H9 (cell line): ENCODE measurements around the gene MINPP1. TPM values are rescaled to one million over a fixed set of nuclear protein-coding genes. Genes with fewer than 3 reads are reported as not detected.

ENCODE experiments used
- DNase-seq: peaks from one replicate; pipeline ENCODE4 v3.0.0-alpha.2; 2017
- H2AFZ ChIP-seq: one replicate; pipeline ENCODE4 v1.6.1; 2013; ENCODE audit warnings: mild to moderate bottlenecking, low read length, control low read depth, moderate library complexity
- H2AK5ac ChIP-seq: 2 replicates; pipeline ENCODE4 v1.6.1; 2013; ENCODE audit warnings: low read length, control low read depth, mixed read lengths; ENCODE audit not compliant: insufficient read length
- H2BK120ac ChIP-seq: one replicate; pipeline ENCODE4 v1.6.1; 2013; ENCODE audit warnings: low read depth, mild to moderate bottlenecking, low read length, control low read depth, inconsistent platforms; ENCODE audit not compliant: poor library complexity, severe bottlenecking
- H2BK12ac ChIP-seq: 2 replicates; pipeline ENCODE4 v1.6.1; 2013; ENCODE audit warnings: low read length, control low read depth, mixed read lengths, low read depth; ENCODE audit not compliant: insufficient read length
- H2BK15ac ChIP-seq: 2 replicates; pipeline ENCODE4 v1.6.1; 2013; ENCODE audit warnings: low read depth, low read length, control low read depth
- H2BK20ac ChIP-seq: one replicate; pipeline ENCODE4 v1.6.1; 2013; ENCODE audit warnings: low read depth, mild to moderate bottlenecking, low read length, control low read depth, inconsistent platforms; ENCODE audit not compliant: poor library complexity, severe bottlenecking
- H2BK5ac ChIP-seq: 2 replicates; pipeline ENCODE4 v1.6.1; 2013; ENCODE audit warnings: low read length, control low read depth, mixed read lengths; ENCODE audit not compliant: insufficient read length
- H3K14ac ChIP-seq: 2 replicates; pipeline ENCODE4 v1.6.1; 2013; ENCODE audit warnings: low read length, control low read depth; ENCODE audit not compliant: insufficient read depth
- H3K18ac ChIP-seq: 2 replicates; pipeline ENCODE4 v1.6.1; 2013; ENCODE audit warnings: low read depth, mild to moderate bottlenecking, mixed read lengths, low read length, control low read depth; ENCODE audit not compliant: insufficient read length
- H3K23ac ChIP-seq: 2 replicates; pipeline ENCODE4 v1.6.1; 2013; ENCODE audit warnings: low read length, control low read depth, mixed read lengths, low read depth; ENCODE audit not compliant: insufficient read length
- H3K23me2 ChIP-seq: 2 replicates; pipeline ENCODE4 v1.6.1; 2013; ENCODE audit warnings: low read depth, mild to moderate bottlenecking, mixed read lengths, low read length, control low read depth; ENCODE audit not compliant: insufficient read length, poor library complexity, severe bottlenecking
- H3K27ac ChIP-seq: 2 replicates; pipeline ENCODE4 v1.5.1; 2013; ENCODE audit warnings: low read length, control low read depth, mixed read lengths, low read depth; ENCODE audit not compliant: insufficient read length
- H3K27me3 ChIP-seq: 2 replicates; pipeline ENCODE4 v1.6.1; 2013; ENCODE audit warnings: low read length, control low read depth, inconsistent platforms; ENCODE audit not compliant: insufficient read depth
- H3K4ac ChIP-seq: 2 replicates; pipeline ENCODE4 v1.6.1; 2013; ENCODE audit warnings: low read depth, mild to moderate bottlenecking, control low read depth, inconsistent platforms, low read length, moderate library complexity
- H3K4me1 ChIP-seq: 2 replicates; pipeline ENCODE4 v1.6.1; 2013; ENCODE audit warnings: low read length, control low read depth, inconsistent platforms; ENCODE audit not compliant: insufficient read depth
- H3K4me2 ChIP-seq: 2 replicates; pipeline ENCODE4 v1.6.1; 2013; ENCODE audit warnings: low read length, control low read depth, mixed read lengths; ENCODE audit not compliant: insufficient read length, insufficient read depth
- H3K56ac ChIP-seq: 2 replicates; pipeline ENCODE4 v1.6.1; 2013; ENCODE audit warnings: low read depth, mild to moderate bottlenecking, mixed read lengths, low read length, control low read depth; ENCODE audit not compliant: insufficient read length
- H3K79me1 ChIP-seq: 2 replicates; pipeline ENCODE4 v1.6.1; 2013; ENCODE audit warnings: low read depth, mild to moderate bottlenecking, moderate library complexity, low read length, control low read depth, inconsistent platforms; ENCODE audit not compliant: insufficient read depth, poor library complexity, severe bottlenecking
- H3K79me2 ChIP-seq: 2 replicates; pipeline ENCODE4 v1.6.1; 2013; ENCODE audit warnings: low read length, control low read depth, inconsistent platforms; ENCODE audit not compliant: insufficient read depth
- H3K9ac ChIP-seq: 2 replicates; pipeline ENCODE4 v1.6.1; 2013; ENCODE audit warnings: low read length, control low read depth, mixed read lengths; ENCODE audit not compliant: insufficient read length; ENCODE audit errors: extremely low read depth
- H3K9me3 ChIP-seq: one replicate; pipeline ENCODE4 v1.6.1; 2013; ENCODE audit warnings: low read depth, low read length, inconsistent platforms; ENCODE audit not compliant: control insufficient read depth
- H3T11ph ChIP-seq: one replicate; pipeline ENCODE4 v1.6.1; 2013; ENCODE audit warnings: mild to moderate bottlenecking, low read length, control low read depth, inconsistent platforms
- H4K20me1 ChIP-seq: one replicate; pipeline ENCODE4 v1.6.1; 2013; ENCODE audit not compliant: control insufficient read depth, insufficient read length, insufficient read depth
- H4K5ac ChIP-seq: 2 replicates; pipeline ENCODE4 v1.6.1; 2013; ENCODE audit warnings: low read depth, mild to moderate bottlenecking, mixed read lengths, low read length, control low read depth; ENCODE audit not compliant: insufficient read length
- H4K8ac ChIP-seq: replicated peaks from 2 replicates; pipeline ENCODE4 v1.6.1; 2013; ENCODE audit warnings: low read length, control low read depth, mixed read lengths, low read depth; ENCODE audit not compliant: insufficient read length
- H4K91ac ChIP-seq: 2 replicates; pipeline ENCODE4 v1.6.1; 2013; ENCODE audit warnings: low read depth, mild to moderate bottlenecking, moderate library complexity, mixed read lengths, low read length, control low read depth; ENCODE audit not compliant: insufficient read length
- H3K27ac Mint-ChIP-seq, 3 experiments: 2 replicates in 2 of 3; 3 replicates in 1 of 3; pipeline ENCODE4 v1.8.0; 2020 to 2021; ENCODE audit warnings: mixed read lengths in 3 of 3, mild to moderate bottlenecking in 1 of 3, moderate library complexity in 1 of 3
- H3K27me3 Mint-ChIP-seq: 2 replicates; pipeline ENCODE4 v1.8.0; 2021; ENCODE audit warnings: low read depth, mild to moderate bottlenecking, moderate library complexity, mixed read lengths
- H3K36me3 Mint-ChIP-seq, 3 experiments: 2 replicates in 2 of 3; 3 replicates in 1 of 3; pipeline ENCODE4 v1.8.0; 2020 to 2021; ENCODE audit warnings: low read depth in 3 of 3, mixed read lengths in 3 of 3; ENCODE audit not compliant: insufficient read depth in 1 of 3
- H3K4me1 Mint-ChIP-seq, 2 experiments: 2 replicates each; pipeline ENCODE4 v1.8.0; 2020; ENCODE audit warnings: mixed read lengths in 2 of 2
- H3K4me3 Mint-ChIP-seq, 2 experiments: 2 replicates in 1 of 2; 3 replicates in 1 of 2; pipeline ENCODE4 v1.8.0; 2020 to 2021; ENCODE audit warnings: mild to moderate bottlenecking in 2 of 2, mixed read lengths in 2 of 2, moderate library complexity in 1 of 2
- H3K9me3 Mint-ChIP-seq, 2 experiments: 2 replicates in 1 of 2; 3 replicates in 1 of 2; pipeline ENCODE4 v1.8.0; 2020; ENCODE audit warnings: mild to moderate bottlenecking in 2 of 2, mixed read lengths in 2 of 2, moderate library complexity in 1 of 2
- CTCF ChIP-seq: fragments of 200-600 bp; sonication (generic); conservative IDR thresholded peaks from 3 replicates; pipeline ENCODE4 v1.8.0; 2021; ENCODE audit warnings: antibody characterized with exemption, mild to moderate bottlenecking
- WGBS: extraction: QIAGEN DNeasy Blood & Tissue Kit; methylation state at CpG from one replicate; pipeline ENCODE4 v1.1.7; 2013; ENCODE audit warnings: missing lambda C conversion rate, low lambda C conversion rate, mixed read lengths; ENCODE audit not compliant: insufficient read length; ENCODE audit errors: extremely low coverage; 5-methylcytosine and 5-hydroxymethylcytosine counted together
- total RNA-seq: library from RNA; stranded (reverse); gene quantifications from 2 replicates; pipeline ENCODE4 v1.2.1, GENCODE V29; 2021

Gene MINPP1
- total RNA-seq, 1 experiment from 2014 or later: 30.3 TPM

- Histone ChIP-seq H3K56ac (no peak overlapping the region), H4K91ac (no peak overlapping the region), H2BK20ac (no peak overlapping the region), H3K27me3 (no peaks in the 10 kb centered on the region), H2BK5ac (no peak overlapping the region), H3K27ac (no peak overlapping the region), H3K14ac (no peak overlapping the region), H3K18ac (no peak overlapping the region), H3K79me2 (no peaks in the 10 kb centered on the region), H3K23me2 (no peaks in the 10 kb centered on the region), H3K4me2 (no peak overlapping the region), H3K9ac (no peak overlapping the region), H3K9me3 (no peaks in the 10 kb centered on the region), H2AK5ac (no peak overlapping the region), H4K8ac (no peak overlapping the region), H3K4me1 (no peaks in the 10 kb centered on the region), H2BK15ac (no peak overlapping the region), H2BK12ac (no peak overlapping the region), H3T11ph (no peak overlapping the region), H3K4ac (no peak overlapping the region), H3K79me1 (no peaks in the 10 kb centered on the region), H3K23ac (no peak overlapping the region), H2BK120ac (no peak overlapping the region), H2AFZ (no peak overlapping the region), H4K5ac (no peak overlapping the region), H4K20me1 (no peaks in the 10 kb centered on the region)
- Mint-ChIP-seq H3K4me1 (no peaks in the 10 kb centered on the region), H3K9me3 (no peaks in the 10 kb centered on the region), H3K4me3 (no peak overlapping the region), H3K36me3 (no peaks in the 10 kb centered on the region), H3K27me3 (no peaks in the 10 kb centered on the region), H3K27ac (no peak overlapping the region)
- DNase-seq: no peak
- TF ChIP-seq CTCF: no peak
- WGBS: no CpG with 5 or more reads among the region's 5 CpGs
Observed at GRCh38 chr10:87585565-87586514, 81.1 kb downstream of the MINPP1 start.
